Caco-2 (cell line): ENCODE measurements around the gene EIF4ENIF1. TPM values are rescaled to one million over a fixed set of nuclear protein-coding genes. Genes with fewer than 3 reads are reported as not detected.
A peak's percentile ranks its signal among the peaks of the same experiment; 100 is the strongest.

ENCODE experiments used
- Bru-seq: library from RNA; stranded (reverse); fragments of 400-500 nt; gene quantifications from one replicate; lab custom pipeline; 2021; lab: Mats Ljungman, UMichigan
- BruChase-seq, 2 experiments: library from RNA; stranded (reverse); fragments of 400-500 nt; gene quantifications; one replicate each; lab custom pipeline; 2021; lab: Mats Ljungman, UMichigan
- BruUV-seq: library from RNA; stranded (reverse); fragments of 400-500 nt; replicated peaks from 2 replicates; lab custom pipeline; 2021; lab: Mats Ljungman, UMichigan
- CTCF ChIA-PET: fragments of 300-600 bp; sonication (Branson Sonifier 250); formaldehyde crosslinking; loops from one replicate; lab custom pipeline; 2022; ENCODE audit warnings: antibody characterized with exemption; lab: Charles Lee
- POLR2A ChIA-PET: fragments of 300-600 bp; sonication (Branson Sonifier 250); formaldehyde crosslinking; loops from one replicate; lab custom pipeline; 2022; ENCODE audit warnings: antibody characterized with exemption; lab: Charles Lee
- DNase-seq, 2 experiments: peaks; one replicate each; pipeline versions ENCODE4 v3.0.0 to v3.0.0-alpha.2; 2020 to 2022
- H3K27me3 ChIP-seq: replicated peaks from 2 replicates; pipeline ENCODE4 v1.6.0; 2011; ENCODE audit warnings: low read length; ENCODE audit not compliant: control insufficient read depth, insufficient read depth
- H3K36me3 ChIP-seq: 2 replicates; pipeline ENCODE4 v1.5.1; 2011; ENCODE audit warnings: low read length; ENCODE audit not compliant: control insufficient read depth, insufficient read depth
- H3K4me1 ChIP-seq: fragments of 250-450 bp; sonication (Bioruptor Pico); 2 replicates; pipeline ENCODE4 v1.5.1; 2020; ENCODE audit warnings: mild to moderate bottlenecking
- H3K4me3 ChIP-seq: 2 replicates; pipeline ENCODE4 v1.5.1; 2011; ENCODE audit warnings: low read depth, mild to moderate bottlenecking, control low read depth, low read length
- H3K9me3 ChIP-seq: fragments of 250-450 bp; sonication (Bioruptor Pico); 2 replicates; pipeline ENCODE4 v1.5.1; 2020; ENCODE audit warnings: mild to moderate bottlenecking, moderate library complexity
- H3K27ac Mint-ChIP-seq: one replicate; pipeline ENCODE4 v1.8.0; 2022; ENCODE audit warnings: mixed read lengths; ENCODE audit not compliant: unreplicated experiment
- H3K27me3 Mint-ChIP-seq: one replicate; pipeline ENCODE4 v1.8.0; 2022; ENCODE audit warnings: mixed read lengths; ENCODE audit not compliant: insufficient read depth, unreplicated experiment
- H3K36me3 Mint-ChIP-seq: one replicate; pipeline ENCODE4 v1.8.0; 2022; ENCODE audit warnings: mild to moderate bottlenecking, mixed read lengths; ENCODE audit not compliant: insufficient read depth, unreplicated experiment
- H3K4me1 Mint-ChIP-seq: one replicate; pipeline ENCODE4 v1.8.0; 2022; ENCODE audit warnings: low read depth, mixed read lengths; ENCODE audit not compliant: unreplicated experiment
- H3K4me3 Mint-ChIP-seq: one replicate; pipeline ENCODE4 v1.8.0; 2022; ENCODE audit warnings: mild to moderate bottlenecking, moderate library complexity, mixed read lengths; ENCODE audit not compliant: unreplicated experiment
- H3K9me3 Mint-ChIP-seq: one replicate; pipeline ENCODE4 v1.8.0; 2022; ENCODE audit warnings: mixed read lengths; ENCODE audit not compliant: unreplicated experiment
- intact Hi-C: fragments of 100-400 bp; cut with micrococcal nuclease; formaldehyde crosslinking; loops from one replicate; pipeline ENCODE4 v1.10.0; 2022; ENCODE audit not compliant: unreplicated experiment
- long read RNA-seq: library from polyadenylated mRNA; stranded (forward); transcript quantifications from one replicate; pipeline ENCODE4 v2.0.0, GENCODE V29; 2022
- total RNA-seq: library from RNA; stranded (reverse); gene quantifications from 2 replicates; pipeline ENCODE4 v1.2.3, GENCODE V29; 2022
- TF ChIP-seq, protein P1 (sequence below), 2 experiments: fragments of 200-600 bp in 1 of 2; IDR thresholded peaks; 1 replicate in 1 of 2; 2 replicates in 1 of 2; pipeline versions ENCODE4 v1.5.1 to v1.8.0; 2011 to 2022; ENCODE audit warnings: antibody characterized with exemption in 1 of 2, control low read depth in 1 of 2, inconsistent platforms in 1 of 2, low read depth in 1 of 2, low read length in 1 of 2, mild to moderate bottlenecking in 1 of 2, moderate library complexity in 1 of 2; ENCODE audit not compliant: insufficient read depth in 1 of 2, severe bottlenecking in 1 of 2, unreplicated experiment in 1 of 2

Gene EIF4ENIF1, protein sequence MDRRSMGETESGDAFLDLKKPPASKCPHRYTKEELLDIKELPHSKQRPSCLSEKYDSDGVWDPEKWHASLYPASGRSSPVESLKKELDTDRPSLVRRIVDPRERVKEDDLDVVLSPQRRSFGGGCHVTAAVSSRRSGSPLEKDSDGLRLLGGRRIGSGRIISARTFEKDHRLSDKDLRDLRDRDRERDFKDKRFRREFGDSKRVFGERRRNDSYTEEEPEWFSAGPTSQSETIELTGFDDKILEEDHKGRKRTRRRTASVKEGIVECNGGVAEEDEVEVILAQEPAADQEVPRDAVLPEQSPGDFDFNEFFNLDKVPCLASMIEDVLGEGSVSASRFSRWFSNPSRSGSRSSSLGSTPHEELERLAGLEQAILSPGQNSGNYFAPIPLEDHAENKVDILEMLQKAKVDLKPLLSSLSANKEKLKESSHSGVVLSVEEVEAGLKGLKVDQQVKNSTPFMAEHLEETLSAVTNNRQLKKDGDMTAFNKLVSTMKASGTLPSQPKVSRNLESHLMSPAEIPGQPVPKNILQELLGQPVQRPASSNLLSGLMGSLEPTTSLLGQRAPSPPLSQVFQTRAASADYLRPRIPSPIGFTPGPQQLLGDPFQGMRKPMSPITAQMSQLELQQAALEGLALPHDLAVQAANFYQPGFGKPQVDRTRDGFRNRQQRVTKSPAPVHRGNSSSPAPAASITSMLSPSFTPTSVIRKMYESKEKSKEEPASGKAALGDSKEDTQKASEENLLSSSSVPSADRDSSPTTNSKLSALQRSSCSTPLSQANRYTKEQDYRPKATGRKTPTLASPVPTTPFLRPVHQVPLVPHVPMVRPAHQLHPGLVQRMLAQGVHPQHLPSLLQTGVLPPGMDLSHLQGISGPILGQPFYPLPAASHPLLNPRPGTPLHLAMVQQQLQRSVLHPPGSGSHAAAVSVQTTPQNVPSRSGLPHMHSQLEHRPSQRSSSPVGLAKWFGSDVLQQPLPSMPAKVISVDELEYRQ
- total RNA-seq: 37.0 and 39.7 TPM in 2 replicates
- Bru-seq, nascent RNA: percentile 72 among the genes with signal in this experiment
- percentile 71 among the genes with signal in this experiment for BruChase-seq, experiment 1, labeled RNA remaining after a 2-hour chase
- BruChase-seq, experiment 2, labeled RNA remaining after a 6-hour chase: percentile 68 among the genes with signal in this experiment
- long read RNA-seq, transcript EIF4ENIF1-201 (19 exons, 3,544 nt): major isoform, 15 of 46 reads
- long read RNA-seq, partial matches to known transcripts: 21 of 46 reads
- long read RNA-seq, other reads (novel, unspliced or antisense): 9 of 46 reads

DNA sequence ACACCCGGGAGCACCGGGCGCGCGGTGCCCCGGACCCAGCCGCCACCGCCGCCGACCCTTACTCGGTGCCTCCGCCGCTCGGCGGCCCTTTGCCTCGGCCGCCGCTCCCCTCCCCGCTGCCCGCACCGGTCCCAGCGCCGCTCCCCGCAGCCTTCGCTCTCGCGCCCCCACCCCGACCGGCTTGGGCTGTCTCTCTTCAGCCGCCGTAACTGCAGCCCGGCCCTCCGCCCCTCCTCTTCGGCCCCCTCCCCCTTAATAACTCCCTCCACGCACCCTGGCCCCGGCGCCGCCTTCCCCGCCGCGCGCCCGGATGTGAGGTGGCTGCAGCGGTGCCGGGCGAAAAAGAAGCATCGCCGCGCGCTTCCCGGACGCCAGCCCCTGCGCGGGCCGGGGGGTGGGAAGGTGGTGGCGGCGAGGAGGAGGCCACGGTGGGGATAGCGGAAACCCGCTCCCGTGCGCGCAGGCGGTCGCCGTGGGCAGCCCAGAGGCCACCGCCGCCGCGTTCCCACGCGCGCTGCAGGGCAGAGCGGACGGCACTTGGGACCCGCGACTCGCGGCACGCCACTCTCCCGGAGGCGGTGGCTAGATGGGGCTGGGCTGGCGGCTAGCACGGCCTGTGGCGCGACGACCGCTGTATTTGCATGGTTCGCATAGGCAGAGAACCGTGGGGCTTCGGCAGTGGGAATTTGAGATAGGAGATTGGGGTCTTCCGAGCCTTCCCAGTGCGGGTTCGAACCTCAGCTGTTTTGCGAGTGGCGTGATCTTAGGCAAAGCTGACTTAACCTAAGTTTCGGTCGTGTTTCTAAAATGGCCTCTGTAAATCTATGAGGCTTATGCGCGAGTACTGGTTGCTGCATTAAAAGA lies at the start of gene EIF4ENIF1:
Gene EIF4ENIF1 (minus strand): TSS at position 211 of the 864 bp plus-strand sequence. CDS start 1,124 bp downstream, outside the sequence.
- POLR2A ChIA-PET: interaction anchor here (0.6 kb wide), 1 partner anchor 22 kb away, joined by 6 read pairs; no protein-coding TSS in a partner anchor
- Mint-ChIP-seq H3K4me1 (no peaks in the 10 kb centered on the region), H3K27me3 (no peaks in the 10 kb centered on the region), H3K9me3 (no peaks in the 10 kb centered on the region), H3K27ac (peak within 1 kb of the TSS; percentile 87), H3K4me3 (peak within 1 kb of the TSS; percentile 95), H3K36me3 (peaks cover 28% of the 10 kb centered on the region)
- intact Hi-C loops: no loop called here
- TF ChIP-seq, protein P1, sequence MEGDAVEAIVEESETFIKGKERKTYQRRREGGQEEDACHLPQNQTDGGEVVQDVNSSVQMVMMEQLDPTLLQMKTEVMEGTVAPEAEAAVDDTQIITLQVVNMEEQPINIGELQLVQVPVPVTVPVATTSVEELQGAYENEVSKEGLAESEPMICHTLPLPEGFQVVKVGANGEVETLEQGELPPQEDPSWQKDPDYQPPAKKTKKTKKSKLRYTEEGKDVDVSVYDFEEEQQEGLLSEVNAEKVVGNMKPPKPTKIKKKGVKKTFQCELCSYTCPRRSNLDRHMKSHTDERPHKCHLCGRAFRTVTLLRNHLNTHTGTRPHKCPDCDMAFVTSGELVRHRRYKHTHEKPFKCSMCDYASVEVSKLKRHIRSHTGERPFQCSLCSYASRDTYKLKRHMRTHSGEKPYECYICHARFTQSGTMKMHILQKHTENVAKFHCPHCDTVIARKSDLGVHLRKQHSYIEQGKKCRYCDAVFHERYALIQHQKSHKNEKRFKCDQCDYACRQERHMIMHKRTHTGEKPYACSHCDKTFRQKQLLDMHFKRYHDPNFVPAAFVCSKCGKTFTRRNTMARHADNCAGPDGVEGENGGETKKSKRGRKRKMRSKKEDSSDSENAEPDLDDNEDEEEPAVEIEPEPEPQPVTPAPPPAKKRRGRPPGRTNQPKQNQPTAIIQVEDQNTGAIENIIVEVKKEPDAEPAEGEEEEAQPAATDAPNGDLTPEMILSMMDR (IDR thresholded peaks at IDR 0.05; ENCODE audit: insufficient read depth in 1 of 2, low read depth in 1 of 2, low read length in 1 of 2, severe bottlenecking in 1 of 2, unreplicated experiment in 1 of 2): no peak
- Histone ChIP-seq H3K36me3 (no peaks in the 10 kb centered on the region), H3K4me3 (peak within 1 kb of the TSS; percentile 78), H3K4me1 (peaks cover 14% of the 10 kb centered on the region), H3K27me3 (no peaks in the 10 kb centered on the region), H3K9me3 (no peaks in the 10 kb centered on the region)
- DNase-seq: peak; percentile 89 to 91
- no TSS peak for BruUV-seq
- CTCF ChIA-PET: interaction anchor here (0.6 to 1.7 kb wide), 2 partner anchors 38 to 1909 kb away, joined by 4 to 8 read pairs; no protein-coding TSS in a partner anchor

DNA sequence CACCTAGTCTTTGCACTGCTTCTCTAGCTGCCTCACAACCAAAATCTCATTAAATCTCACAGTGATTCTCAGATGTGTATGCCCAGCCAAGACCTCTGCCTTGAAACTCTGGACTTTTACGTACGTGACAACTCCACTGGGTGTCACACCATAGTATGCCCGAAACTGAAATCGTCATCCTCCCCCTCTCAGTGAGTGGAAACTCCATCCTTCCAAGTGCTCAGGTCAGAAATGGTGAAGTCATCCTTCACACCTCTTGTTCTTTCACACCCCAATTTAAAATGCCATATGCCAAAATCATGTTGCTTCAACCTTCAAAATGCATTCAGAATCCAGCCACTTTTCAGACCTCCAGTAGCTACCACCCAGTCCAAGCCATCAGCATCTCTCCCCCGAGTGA lies 49.2 kb upstream of the EIF4ENIF1 start:
- BruUV-seq: no TSS peak
- no peaks in the 10 kb centered on the region for H3K27me3 Mint-ChIP-seq
- peaks cover 7% of the 10 kb centered on the region for H3K36me3 Mint-ChIP-seq
- H3K36me3 ChIP-seq: no peaks in the 10 kb centered on the region
- peaks cover 10% of the 10 kb centered on the region for H3K9me3 Mint-ChIP-seq
- H3K4me1 ChIP-seq: no peaks in the 10 kb centered on the region
- no peak overlapping the region for H3K4me3 ChIP-seq
- no peaks in the 10 kb centered on the region for H3K9me3 ChIP-seq
- TF ChIP-seq, protein P1 (IDR thresholded peaks at IDR 0.05; ENCODE audit: insufficient read depth in 1 of 2, low read depth in 1 of 2, low read length in 1 of 2, severe bottlenecking in 1 of 2, unreplicated experiment in 1 of 2): no peak
- ChIA-PET CTCF (interaction anchor here (0.6 kb wide), 1 partner anchor 1117 kb away, joined by 4 read pairs; no protein-coding TSS in a partner anchor), POLR2A (no interaction called here)
- no peak for DNase-seq
- no peak overlapping the region for H3K27ac Mint-ChIP-seq
- no peak overlapping the region for H3K4me3 Mint-ChIP-seq
- intact Hi-C loops: no loop called here
- no peaks in the 10 kb centered on the region for H3K27me3 ChIP-seq
- no peaks in the 10 kb centered on the region for H3K4me1 Mint-ChIP-seq
